Stimulated activated CD8-positive, alpha-beta memory T cell treated with anti-CD3 and anti-CD28 coated beads, Interleukin-7, amount 100 ng/mL, for 1 hour (primary cell): ENCODE data around the gene DAPK1.

ENCODE experiments used
- DNase-seq, 2 donors: peaks; one replicate each; pipeline ENCODE4 v3.0.0-alpha.2; 2020; ENCODE audit warnings: low read depth in 2 of 2

DAPK1 gene

GRCh38 chr9:87612536-87612935 is 114.9 kb downstream of the DAPK1 start:
- no peak for DNase-seq

- no peak for DNase-seq
Measured at GRCh38 chr9:87613265-87614111, 115.8 kb downstream of the DAPK1 start.

GRCh38 chr9:87614397-87614796 is 116.7 kb downstream of the DAPK1 start:
- DNase-seq: no peak

- no peak for DNase-seq
Measured at GRCh38 chr9:87615136-87615535, 117.5 kb downstream of the DAPK1 start.

- no peak for DNase-seq
Measured at GRCh38 chr9:87615547-87616148, 118.0 kb downstream of the DAPK1 start.

GRCh38 chr9:87618226-87618625 is 120.6 kb downstream of the DAPK1 start:
- no peak for DNase-seq

- DNase-seq: no peak
Measured at GRCh38 chr9:87618931-87619330, 121.3 kb downstream of the DAPK1 start.

- no peak for DNase-seq
Measured at GRCh38 chr9:87619346-87619745, 121.7 kb downstream of the DAPK1 start.

GRCh38 chr9:87620731-87621322 is 123.2 kb downstream of the DAPK1 start:
- DNase-seq: no peak

GRCh38 chr9:87622098-87622497 is 124.4 kb downstream of the DAPK1 start:
- DNase-seq: no peak

GRCh38 chr9:87622923-87623322 is 125.3 kb downstream of the DAPK1 start:
- no peak for DNase-seq

- no peak for DNase-seq
Measured at GRCh38 chr9:87628346-87628745, 130.7 kb downstream of the DAPK1 start.

GRCh38 chr9:87629104-87629503 is 131.4 kb downstream of the DAPK1 start:
- no peak for DNase-seq

- no peak for DNase-seq
Measured at GRCh38 chr9:87630266-87630665, 132.6 kb downstream of the DAPK1 start.

GRCh38 chr9:87630846-87631245 is 133.2 kb downstream of the DAPK1 start:
- DNase-seq: no peak

GRCh38 chr9:87635656-87636501 is 138.2 kb downstream of the DAPK1 start:
- no peak for DNase-seq

- DNase-seq: no peak
Measured at GRCh38 chr9:87638292-87638691, 140.6 kb downstream of the DAPK1 start.

- DNase-seq: no peak
Measured at GRCh38 chr9:87639949-87640348, 142.3 kb downstream of the DAPK1 start.

GRCh38 chr9:87640385-87640795 is 142.7 kb downstream of the DAPK1 start:
- DNase-seq: no peak

- no peak for DNase-seq
Measured at GRCh38 chr9:87641067-87641466, 143.4 kb downstream of the DAPK1 start.

GRCh38 chr9:87642330-87643106 is 144.9 kb downstream of the DAPK1 start:
- DNase-seq: no peak
